Right cardiac atrium (tissue), 5 donors: Measurements from ENCODE around the gene IL18. TPM values are rescaled to one million over a fixed set of nuclear protein-coding genes. Genes with fewer than 3 reads are reported as not detected.
A peak's percentile ranks its signal among the peaks of the same experiment; 100 is the strongest.
"Not testable (repeated sequence)": the region's sequence is repeated elsewhere in the genome, so short reads cannot be mapped to it uniquely, and the experiment has no call there.

Experiments used
- ATAC-seq, 2 donors: fragments of 200-7000 bp; cut with Tn5 transposase; one replicate each; pipeline versions ENCODE4 v1.8.0 to v1.9.1; 2020; ENCODE audit warnings: moderate library complexity in 2 of 2, mild to moderate bottlenecking in 1 of 2
- DNase-seq, 3 donors: peaks; one replicate each; pipeline ENCODE4 v3.0.0-alpha.2; 2020
- H3K27ac ChIP-seq: one replicate; pipeline ENCODE4 v1.5.1; 2013; ENCODE audit warnings: mild to moderate bottlenecking, low read length, control low read depth, moderate library complexity
- H3K27me3 ChIP-seq: one replicate; pipeline ENCODE4 v1.6.1; 2013; ENCODE audit not compliant: control insufficient read depth, insufficient read depth
- H3K4me1 ChIP-seq: one replicate; pipeline ENCODE4 v1.6.1; 2013; ENCODE audit warnings: low read length; ENCODE audit not compliant: control insufficient read depth, insufficient read depth
- H3K4me3 ChIP-seq: one replicate; pipeline ENCODE4 v1.5.1; 2013; ENCODE audit warnings: low read length, control low read depth
- H3K9me3 ChIP-seq: one replicate; pipeline ENCODE4 v1.6.1; 2013; ENCODE audit warnings: low read length; ENCODE audit not compliant: control insufficient read depth
- WGBS: extraction: QIAGEN DNeasy Blood & Tissue Kit; methylation state at CpG from one replicate; pipeline ENCODE4 v1.1.7; 2013; 5-methylcytosine and 5-hydroxymethylcytosine counted together
- intact Hi-C, 4 donors: fragments of 100-400 bp; cut with DNase I; formaldehyde crosslinking; loops; one replicate each; pipeline versions ENCODE4 v1.11.0 to v1.14.0; 2022 to 2023
- polyA plus RNA-seq: library from polyadenylated mRNA; stranded (reverse); fragments of 200-250 nt; gene quantifications from one replicate; pipeline ENCODE4 v1.2.3, GENCODE V29; 2013
- total RNA-seq, 4 donors: library from RNA; stranded (reverse); fragmentation: NEBNext Ultra II Directional; extraction: Animal tissue kit (Norgen Biotek cat#: 25700); gene quantifications; one replicate each; pipeline ENCODE4 v1.2.1, GENCODE V29; 2021
- donor health status: healthy with polysubstance abuse.
- donor health status: DM: no; HTN: yes; CAD: no.
- donor health status: DM: no; HTN: no; CAD: no.
- donor health status: DM: no; HTN: yes; CAD: no; lungs with severe emphysema.
- donor health status: DM: yes; HTN: yes; CAD: no.

Gene IL18
- total and polyA plus RNA-seq, 5 donors: 2.9 to 4.9 (median 4.2) TPM

- no peak for DNase-seq
- no peak for ATAC-seq
- WGBS: 92% methylated on average over 2 of the region's 2 CpGs
- no peak overlapping the region for H3K27ac ChIP-seq
- peaks cover 1% of the 10 kb centered on the region for H3K4me1 ChIP-seq
- no peak overlapping the region for H3K4me3 ChIP-seq
- no peaks in the 10 kb centered on the region for H3K9me3 ChIP-seq
- H3K27me3 ChIP-seq: no peaks in the 10 kb centered on the region
- intact Hi-C loops: loop anchor here in 1 of 4 donors (10.0 kb wide), 1 partner anchor 57 kb away; the partner anchor contains the start of gene BCO2
Observed at GRCh38 chr11:112118176-112118575, 45.7 kb downstream of the IL18 start.

GRCh38 chr11:112115386-112115785, 48.5 kb downstream of the IL18 start:
- intact Hi-C loops: loop anchor here in 1 of 4 donors (10.0 kb wide), 1 partner anchor 59 kb away; the partner anchor contains the start of gene BCO2
- Histone ChIP-seq H3K4me1 (peaks cover 1% of the 10 kb centered on the region), H3K9me3 (no peaks in the 10 kb centered on the region), H3K27ac (no peak overlapping the region), H3K4me3 (no peak overlapping the region), H3K27me3 (no peaks in the 10 kb centered on the region)
- ATAC-seq: no peak
- no peak for DNase-seq
- 79% methylated on average over 5 of the region's 5 CpGs for WGBS

GRCh38 chr11:112114460-112114859, 49.4 kb downstream of the IL18 start:
- DNase-seq: no peak
- peaks cover 1% of the 10 kb centered on the region for H3K4me1 ChIP-seq
- no peaks in the 10 kb centered on the region for H3K27me3 ChIP-seq
- H3K4me3 ChIP-seq: no peak overlapping the region
- ATAC-seq: no peak
- 86% methylated on average over 2 of the region's 2 CpGs for WGBS
- H3K27ac ChIP-seq: no peak overlapping the region
- intact Hi-C loops: loop anchor here in 3 of 4 donors (5.0 to 10.0 kb wide), 2 partner anchors 60 to 63 kb away; partner anchors contain the start of gene BCO2 (in 3 of the 3)
- H3K9me3 ChIP-seq: no peaks in the 10 kb centered on the region

- ATAC-seq: peak; percentile 60 to 79
- 60% methylated on average over 6 of the region's 6 CpGs for WGBS
- intact Hi-C loops: loop anchor here in 3 of 4 donors (5.0 to 10.0 kb wide), 2 partner anchors 61 to 64 kb away; partner anchors contain the start of gene BCO2 (in 3 of the 3)
Observed at GRCh38 chr11:112113539-112114457, 50.1 kb downstream of the IL18 start.

GRCh38 chr11:112106070-112106469, 57.8 kb downstream of the IL18 start:
- WGBS: 95% methylated on average over 8 of the region's 8 CpGs
- Histone ChIP-seq H3K27ac (no peak overlapping the region), H3K27me3 (no peaks in the 10 kb centered on the region), H3K4me3 (no peak overlapping the region), H3K4me1 (no peaks in the 10 kb centered on the region), H3K9me3 (no peaks in the 10 kb centered on the region)
- DNase-seq (no peak), ATAC-seq (no peak)
- intact Hi-C loops: no loop called here

More at GRCh38 chr11:112113539-112114457, 50.1 kb downstream of the IL18 start:
- no peak overlapping the region for H3K27ac ChIP-seq
- peaks cover 1% of the 10 kb centered on the region for H3K4me1 ChIP-seq
- H3K4me3 ChIP-seq: no peak overlapping the region
- no peaks in the 10 kb centered on the region for H3K27me3 ChIP-seq
- H3K9me3 ChIP-seq: no peaks in the 10 kb centered on the region
- no peak for DNase-seq

- Histone ChIP-seq H3K27ac (no peak overlapping the region), H3K27me3 (no peaks in the 10 kb centered on the region), H3K9me3 (no peaks in the 10 kb centered on the region), H3K4me3 (no peak overlapping the region), H3K4me1 (no peaks in the 10 kb centered on the region)
- no peak for ATAC-seq
- DNase-seq: no peak
- WGBS: 89% methylated on average over 6 of the region's 6 CpGs
- intact Hi-C loops: no loop called here
Observed at GRCh38 chr11:112103446-112103845, 60.4 kb downstream of the IL18 start.

- whole genome bisulfite sequencing: 41% methylated on average over 2 of the region's 2 CpGs
- Histone ChIP-seq H3K4me3 (no peak overlapping the region), H3K4me1 (no peaks in the 10 kb centered on the region), H3K27ac (no peak overlapping the region), H3K9me3 (no peaks in the 10 kb centered on the region), H3K27me3 (no peaks in the 10 kb centered on the region)
- ATAC-seq: no peak
- no peak for DNase-seq
- intact Hi-C loops: no loop called here
Observed at GRCh38 chr11:112100462-112100861, 63.4 kb downstream of the IL18 start.

GRCh38 chr11:112097734-112098528, 66.0 kb downstream of the IL18 start:
- Histone ChIP-seq H3K27ac (no peak overlapping the region), H3K4me3 (no peak overlapping the region), H3K9me3 (no peaks in the 10 kb centered on the region), H3K27me3 (no peaks in the 10 kb centered on the region), H3K4me1 (no peaks in the 10 kb centered on the region)
- WGBS: 89% methylated on average over 11 of the region's 11 CpGs
- ATAC-seq (no peak), DNase-seq (no peak)
- intact Hi-C loops: no loop called here

GRCh38 chr11:112096194-112096593, 67.7 kb downstream of the IL18 start:
- intact Hi-C loops: no loop called here
- DNase-seq: no peak
- ATAC-seq: no peak
- Histone ChIP-seq H3K27ac (no peak overlapping the region), H3K4me1 (no peaks in the 10 kb centered on the region), H3K4me3 (no peak overlapping the region), H3K27me3 (no peaks in the 10 kb centered on the region), H3K9me3 (no peaks in the 10 kb centered on the region)

GRCh38 chr11:112095302-112095701, 68.6 kb downstream of the IL18 start:
- WGBS: 97% methylated on average over 2 of the region's 2 CpGs
- DNase-seq, H3K9me3 ChIP-seq, ATAC-seq, H3K4me1 ChIP-seq, H3K4me3 ChIP-seq, H3K27ac ChIP-seq, intact Hi-C loops, H3K27me3 ChIP-seq: not testable (repeated sequence)
